Measurements from ENCODE around the gene EEF1E1.

EEF1E1 gene

DNA sequence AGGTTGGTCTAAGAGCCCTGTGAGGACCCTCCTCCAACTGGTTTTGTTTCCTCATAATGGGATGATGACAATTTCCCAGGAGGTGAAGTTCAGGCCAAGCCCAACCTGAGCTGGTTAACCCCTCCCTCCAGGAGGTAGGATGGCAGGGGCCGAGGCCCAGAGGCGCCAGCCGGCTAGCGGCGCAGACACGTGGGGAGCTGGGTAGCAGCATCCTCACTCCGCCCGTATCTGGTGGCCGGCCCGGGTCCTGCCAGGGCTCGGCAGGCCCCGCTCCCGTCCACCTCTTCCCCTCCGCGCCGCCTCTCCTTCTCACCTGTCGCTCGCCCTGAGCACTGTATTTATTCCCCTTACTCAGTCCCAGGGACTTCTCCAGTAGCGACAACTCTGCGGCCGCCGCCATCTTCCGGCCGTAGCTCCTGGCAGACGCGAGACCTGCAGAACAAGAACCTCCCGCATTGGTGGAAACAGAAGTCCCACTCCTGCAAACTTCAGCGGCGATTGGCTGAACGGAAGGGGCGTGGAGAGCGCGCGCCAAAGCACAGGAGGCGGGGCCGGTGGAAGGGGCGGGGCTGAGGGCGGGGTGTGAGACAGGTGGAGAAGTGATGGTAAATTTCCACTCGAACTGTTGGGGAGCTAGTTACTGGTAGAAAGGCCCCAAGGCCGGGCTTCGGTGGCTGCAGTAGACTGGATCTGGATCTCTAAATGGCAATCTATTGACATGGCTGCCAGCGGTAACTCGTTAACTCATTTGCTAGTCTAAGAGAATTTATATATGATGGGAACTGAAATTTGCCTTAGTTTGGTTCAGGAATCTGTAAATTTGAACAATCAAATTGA lies at the start of gene EEF1E1:
Gene EEF1E1, minus strand, starts transcription at position 427 of the 837 bp plus-strand sequence. Its CDS starts 27 bp downstream, at position 400.
- Mint-ChIP-seq H3K9me3 (no peaks in the 10 kb centered on the region), H3K4me1 (peaks cover 36% of the 10 kb centered on the region), H3K4me3 (peak within 1 kb of the TSS; percentile 96), H3K27ac (peak within 1 kb of the TSS; percentile 100), H3K27me3 (peaks cover 7% of the 10 kb centered on the region), H3K36me3 (peaks cover 6% of the 10 kb centered on the region)

DNA sequence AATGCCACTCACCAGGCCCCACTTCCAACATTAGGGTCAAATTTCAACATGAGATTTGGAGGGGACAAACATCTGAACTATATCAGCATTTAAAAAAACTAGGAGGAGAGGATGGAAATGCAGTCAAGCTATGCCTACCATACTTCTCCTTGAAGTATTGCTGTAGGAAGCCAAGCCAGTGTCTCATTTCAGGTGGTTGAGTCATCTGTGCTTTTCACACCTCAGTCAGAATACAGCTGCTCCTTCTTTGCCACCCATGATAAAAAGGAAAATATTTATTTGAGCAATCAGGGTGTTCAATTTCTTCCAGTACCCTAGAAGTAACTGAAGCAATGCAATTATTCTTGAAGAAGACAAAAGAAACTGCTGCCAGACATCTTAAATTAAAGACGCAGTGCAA lies 47.0 kb upstream of the EEF1E1 start:
- Mint-ChIP-seq H3K4me1 (no peaks in the 10 kb centered on the region), H3K9me3 (no peaks in the 10 kb centered on the region), H3K27me3 (peaks cover 7% of the 10 kb centered on the region), H3K36me3 (no peaks in the 10 kb centered on the region), H3K4me3 (no peak overlapping the region), H3K27ac (no peak overlapping the region)

DNA sequence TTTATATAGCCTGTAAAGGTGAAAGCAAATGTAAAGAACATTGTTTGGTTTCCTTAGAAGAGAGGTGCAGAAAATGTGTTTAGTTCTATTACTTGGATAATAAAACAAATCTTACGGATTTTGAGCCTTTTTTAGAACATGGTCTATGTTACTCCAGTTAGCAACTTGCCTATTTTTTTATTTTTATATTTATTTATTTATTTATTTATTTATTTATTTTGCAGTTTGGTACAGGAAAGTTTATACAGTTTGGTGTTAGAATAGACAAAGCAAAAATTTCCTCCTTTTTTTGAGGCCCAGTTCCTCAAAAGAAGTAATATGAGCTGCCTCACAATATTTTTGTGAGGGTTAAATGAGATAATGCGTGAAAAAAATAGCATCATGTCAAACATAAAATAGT lies 41.6 kb upstream of the EEF1E1 start:
- H3K9me3 Mint-ChIP-seq: no peaks in the 10 kb centered on the region
- peaks cover 2% of the 10 kb centered on the region for H3K27me3 Mint-ChIP-seq
- no peak overlapping the region for H3K27ac Mint-ChIP-seq
- H3K4me1 Mint-ChIP-seq: no peaks in the 10 kb centered on the region
- H3K4me3 Mint-ChIP-seq: no peak overlapping the region
- H3K36me3 Mint-ChIP-seq: no peaks in the 10 kb centered on the region

DNA sequence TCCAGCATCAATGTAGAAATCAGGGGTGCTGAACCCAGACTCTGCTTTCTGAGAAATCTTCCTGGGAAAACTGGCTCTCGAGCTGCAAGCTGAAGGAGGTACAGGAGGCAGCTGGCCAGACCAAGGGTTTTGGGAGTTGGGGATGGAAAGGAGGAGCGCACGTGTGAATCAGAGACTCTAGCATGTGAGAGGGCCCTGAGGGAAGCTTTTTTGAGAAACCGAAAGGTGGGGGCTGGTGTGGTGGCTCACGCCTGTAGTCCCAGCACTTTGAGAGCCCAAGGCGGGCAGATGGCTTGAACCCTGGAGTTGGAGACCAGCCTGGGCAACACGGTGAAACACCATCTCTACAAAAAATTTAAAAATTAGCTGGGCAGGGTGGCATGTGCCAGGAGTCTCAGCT lies 37.1 kb upstream of the EEF1E1 start:
- H3K4me1 Mint-ChIP-seq: no peaks in the 10 kb centered on the region

DNA sequence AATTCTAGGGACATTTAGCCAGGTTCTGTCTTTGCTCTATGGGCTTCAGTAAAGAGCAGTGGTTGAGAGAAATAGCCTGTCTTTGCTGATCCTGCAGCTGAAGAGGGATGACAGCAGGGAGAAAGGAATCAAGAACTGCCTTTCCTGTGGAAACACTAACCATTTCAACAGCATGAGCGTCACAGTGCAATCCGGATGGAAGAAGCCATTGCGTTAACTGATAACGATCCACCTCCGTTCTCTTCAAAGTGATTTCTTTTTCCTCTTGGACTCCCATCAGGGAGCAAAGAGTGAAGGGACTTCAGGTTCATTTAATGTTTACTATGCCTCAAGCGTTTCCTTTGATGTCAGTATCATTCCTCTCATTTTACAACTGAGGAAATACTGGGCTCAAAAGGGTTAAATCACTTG lies 35.2 kb upstream of the EEF1E1 start:
- Mint-ChIP-seq H3K27me3 (peaks cover 14% of the 10 kb centered on the region), H3K4me3 (no peak overlapping the region), H3K9me3 (no peaks in the 10 kb centered on the region), H3K27ac (no peak overlapping the region), H3K4me1 (no peaks in the 10 kb centered on the region), H3K36me3 (no peaks in the 10 kb centered on the region)

More for the DNA sequence above, 37.1 kb upstream of the EEF1E1 start:
- Mint-ChIP-seq H3K9me3 (no peaks in the 10 kb centered on the region), H3K27ac (no peak overlapping the region), H3K36me3 (no peaks in the 10 kb centered on the region), H3K4me3 (no peak overlapping the region), H3K27me3 (peaks cover 11% of the 10 kb centered on the region)

DNA sequence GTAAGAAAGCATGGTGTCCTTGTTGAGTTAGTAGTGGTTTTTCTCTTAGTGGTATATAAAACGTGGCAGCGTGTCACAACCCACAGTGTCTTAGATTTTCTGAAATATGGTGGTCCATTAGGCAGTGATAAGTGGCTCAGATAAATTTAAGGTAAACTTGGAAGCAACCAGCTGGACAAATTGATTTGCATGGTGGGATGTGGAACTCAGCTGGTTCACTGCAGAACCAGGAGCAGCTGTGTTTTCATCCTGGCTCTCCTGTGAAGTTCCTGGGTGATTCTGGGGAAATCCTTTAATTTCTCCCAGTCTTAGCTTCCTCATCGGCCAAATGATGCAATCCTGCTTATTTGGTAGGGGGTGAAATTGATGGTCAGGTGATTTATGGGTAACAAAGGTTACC lies 32.9 kb upstream of the EEF1E1 start:
- Mint-ChIP-seq H3K4me3 (no peak overlapping the region), H3K36me3 (no peaks in the 10 kb centered on the region), H3K9me3 (no peaks in the 10 kb centered on the region), H3K4me1 (no peaks in the 10 kb centered on the region), H3K27ac (no peak overlapping the region), H3K27me3 (peaks cover 14% of the 10 kb centered on the region)

DNA sequence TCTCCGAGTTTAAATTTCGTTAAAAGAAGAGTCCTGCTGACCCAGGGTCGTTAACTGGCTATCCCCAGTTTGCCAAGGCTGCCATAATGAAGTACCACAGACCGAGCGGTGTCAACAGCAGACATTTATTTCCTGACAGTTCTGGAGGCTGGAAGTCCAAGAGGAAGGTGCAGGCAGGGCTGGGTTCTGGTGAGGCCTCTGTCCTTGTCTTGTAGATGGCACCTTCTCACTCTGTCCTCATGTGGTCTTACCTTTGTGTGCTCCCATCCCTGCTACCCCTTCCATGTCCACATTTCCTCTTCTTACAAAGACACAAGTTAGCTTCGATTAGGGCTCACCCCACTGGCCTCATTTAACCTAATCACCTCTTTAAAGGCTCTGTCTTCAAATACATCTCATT lies 29.8 kb upstream of the EEF1E1 start:
- Mint-ChIP-seq H3K9me3 (no peaks in the 10 kb centered on the region), H3K36me3 (no peaks in the 10 kb centered on the region), H3K4me1 (no peaks in the 10 kb centered on the region), H3K27me3 (peaks cover 7% of the 10 kb centered on the region), H3K4me3 (no peak overlapping the region), H3K27ac (no peak overlapping the region)

DNA sequence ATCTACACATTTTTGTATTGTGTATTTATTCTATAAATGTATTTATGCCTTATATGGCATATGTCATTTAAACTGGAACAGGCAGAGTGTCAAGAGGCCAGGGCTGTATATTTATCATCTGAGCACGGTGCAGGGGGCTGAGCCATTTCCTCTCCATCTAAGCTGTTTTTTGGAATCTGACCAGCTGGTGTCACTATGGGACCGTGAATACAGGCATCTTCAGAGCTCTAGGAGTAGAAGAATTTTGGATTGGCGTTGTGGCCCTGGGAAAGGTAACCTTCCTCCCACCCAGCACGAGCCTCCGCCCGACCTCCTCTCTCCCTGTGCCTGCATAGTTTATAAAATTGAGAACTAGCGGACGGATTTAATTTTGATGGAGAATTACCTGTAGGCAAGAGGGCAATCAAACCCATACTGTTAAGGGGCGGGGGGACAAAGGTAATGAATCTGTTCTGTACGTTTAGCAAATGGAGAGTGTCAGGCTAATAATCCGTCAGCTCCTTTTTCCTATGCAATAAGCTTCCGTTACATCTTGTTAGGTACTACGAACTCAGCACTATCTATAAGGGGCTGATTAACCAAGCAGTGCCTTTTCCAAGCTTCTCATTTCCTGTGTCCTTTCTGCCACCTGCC lies 29.0 kb upstream of the EEF1E1 start:
- H3K36me3 Mint-ChIP-seq: no peaks in the 10 kb centered on the region
- peaks cover 5% of the 10 kb centered on the region for H3K27me3 Mint-ChIP-seq
- H3K4me1 Mint-ChIP-seq: no peaks in the 10 kb centered on the region
- H3K4me3 Mint-ChIP-seq: no peak overlapping the region
- H3K9me3 Mint-ChIP-seq: no peaks in the 10 kb centered on the region
- H3K27ac Mint-ChIP-seq: no peak overlapping the region

DNA sequence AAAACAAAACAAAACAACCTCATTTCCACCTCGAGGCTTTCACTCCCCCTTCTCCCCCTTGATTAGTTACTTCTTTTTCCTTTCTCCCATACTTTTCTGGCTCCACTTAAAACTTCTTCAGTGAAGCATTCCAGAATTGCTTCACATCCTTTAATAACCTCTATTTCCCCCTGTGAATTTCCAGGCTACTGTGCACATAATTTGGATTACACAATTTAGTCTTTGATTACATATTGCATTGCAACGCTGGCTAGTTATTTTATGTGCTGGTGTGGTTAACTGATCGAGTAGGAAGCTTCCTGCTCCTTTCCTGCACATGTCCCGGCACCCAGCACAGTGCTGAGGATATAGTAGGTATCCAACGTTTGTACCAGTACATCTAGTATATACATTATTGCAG lies 28.1 kb upstream of the EEF1E1 start:
- H3K4me1 Mint-ChIP-seq: no peaks in the 10 kb centered on the region

DNA sequence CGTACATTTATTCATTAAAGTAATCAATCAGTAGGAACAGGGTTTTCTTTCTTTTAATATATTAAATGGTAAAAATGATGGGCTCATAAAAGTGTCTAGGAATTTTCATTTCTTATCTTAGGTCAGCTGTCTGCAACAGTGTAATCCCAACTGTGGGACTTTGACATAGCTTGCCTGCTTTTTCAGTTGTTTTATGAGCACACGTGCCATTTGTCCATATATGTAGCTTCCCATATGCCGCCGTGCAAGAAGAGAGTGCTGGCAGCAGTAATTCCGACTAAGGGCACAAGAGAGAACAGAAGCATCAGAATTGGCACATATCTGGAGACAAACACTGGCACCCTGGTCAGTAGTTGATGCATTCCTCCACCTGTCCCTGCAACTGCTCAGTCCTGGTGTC lies 20.9 kb upstream of the EEF1E1 start:
- Mint-ChIP-seq H3K4me3 (no peak overlapping the region), H3K36me3 (no peaks in the 10 kb centered on the region), H3K27ac (no peak overlapping the region), H3K4me1 (no peaks in the 10 kb centered on the region), H3K27me3 (peaks cover 13% of the 10 kb centered on the region), H3K9me3 (no peaks in the 10 kb centered on the region)

More for the DNA sequence above, 28.1 kb upstream of the EEF1E1 start:
- Mint-ChIP-seq H3K36me3 (no peaks in the 10 kb centered on the region), H3K27ac (no peak overlapping the region), H3K27me3 (peaks cover 3% of the 10 kb centered on the region), H3K9me3 (no peaks in the 10 kb centered on the region), H3K4me3 (no peak overlapping the region)

DNA sequence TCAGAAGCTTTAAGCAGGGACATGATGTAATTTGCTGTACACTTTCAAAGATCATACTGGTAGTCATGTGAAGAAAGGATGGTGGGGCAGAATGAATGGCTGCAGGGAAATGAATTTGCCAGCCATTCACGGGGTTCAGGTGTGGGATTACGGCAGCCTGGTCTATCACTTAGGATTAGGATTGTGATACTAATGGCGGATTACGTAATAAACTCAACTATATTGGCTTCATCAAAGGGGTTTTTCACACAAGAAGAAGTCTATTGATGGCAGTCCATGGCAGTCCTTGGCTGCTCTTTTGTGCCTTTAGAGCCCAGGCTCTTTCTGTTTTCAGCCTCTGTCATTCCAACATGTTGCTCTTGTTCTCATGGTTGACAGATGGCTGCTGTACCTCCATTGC lies 12.6 kb upstream of the EEF1E1 start:
- H3K9me3 Mint-ChIP-seq: no peaks in the 10 kb centered on the region
- H3K4me3 Mint-ChIP-seq: no peak overlapping the region
- H3K27me3 Mint-ChIP-seq: peaks cover 7% of the 10 kb centered on the region

DNA sequence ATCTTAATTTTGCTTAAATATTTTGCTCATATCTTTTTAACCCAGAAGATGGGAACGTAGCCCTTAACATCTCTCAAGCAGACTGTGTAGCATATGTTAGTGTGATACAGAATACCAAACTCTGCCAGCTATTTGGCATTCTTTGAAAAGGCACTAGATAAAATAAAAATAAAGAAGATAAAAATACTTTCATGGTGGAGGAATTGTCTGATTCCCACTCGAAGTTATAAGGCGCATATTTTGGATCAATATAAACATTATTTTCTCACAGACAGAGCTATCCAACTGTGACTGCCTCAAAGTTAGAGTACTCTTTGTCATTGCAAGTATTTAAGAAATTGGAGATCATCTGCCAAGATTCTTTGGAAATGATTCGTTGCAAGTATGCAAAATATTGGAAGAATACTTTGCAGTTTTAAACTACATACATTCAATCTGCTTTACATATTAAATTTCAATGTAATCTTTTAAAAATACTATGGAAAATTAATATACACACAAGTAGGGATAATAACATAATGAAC lies 10.8 kb upstream of the EEF1E1 start:
- Mint-ChIP-seq H3K4me1 (no peaks in the 10 kb centered on the region), H3K4me3 (no peak overlapping the region), H3K27ac (no peak overlapping the region), H3K9me3 (no peaks in the 10 kb centered on the region), H3K27me3 (peaks cover 9% of the 10 kb centered on the region), H3K36me3 (no peaks in the 10 kb centered on the region)

More for the DNA sequence above, 12.6 kb upstream of the EEF1E1 start:
- H3K27ac Mint-ChIP-seq: no peak overlapping the region
- no peaks in the 10 kb centered on the region for H3K4me1 Mint-ChIP-seq
- no peaks in the 10 kb centered on the region for H3K36me3 Mint-ChIP-seq

DNA sequence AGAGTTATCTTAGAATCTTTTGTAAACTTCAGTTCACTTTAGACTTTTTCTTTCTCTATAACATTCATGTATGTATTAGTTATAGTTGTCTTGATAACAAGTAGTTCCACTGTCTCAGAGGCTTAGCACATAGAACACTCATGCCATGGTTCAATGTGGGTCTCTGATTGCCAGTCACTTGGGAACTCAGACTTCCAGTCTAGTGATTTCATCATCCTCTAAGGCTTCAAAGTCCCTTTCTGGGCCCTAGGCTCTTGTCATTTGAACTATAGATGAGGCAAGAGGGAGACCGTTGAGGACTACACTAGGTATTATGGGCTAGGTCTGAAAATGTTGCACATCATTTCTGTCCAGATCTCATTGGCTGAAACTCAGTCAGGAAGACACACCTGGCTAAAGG lies 8.4 kb upstream of the EEF1E1 start:
- H3K27me3 Mint-ChIP-seq: peaks cover 20% of the 10 kb centered on the region
- no peaks in the 10 kb centered on the region for H3K36me3 Mint-ChIP-seq
- H3K9me3 Mint-ChIP-seq: no peaks in the 10 kb centered on the region
- H3K4me1 Mint-ChIP-seq: no peaks in the 10 kb centered on the region
- H3K27ac Mint-ChIP-seq: no peak overlapping the region
- no peak overlapping the region for H3K4me3 Mint-ChIP-seq

DNA sequence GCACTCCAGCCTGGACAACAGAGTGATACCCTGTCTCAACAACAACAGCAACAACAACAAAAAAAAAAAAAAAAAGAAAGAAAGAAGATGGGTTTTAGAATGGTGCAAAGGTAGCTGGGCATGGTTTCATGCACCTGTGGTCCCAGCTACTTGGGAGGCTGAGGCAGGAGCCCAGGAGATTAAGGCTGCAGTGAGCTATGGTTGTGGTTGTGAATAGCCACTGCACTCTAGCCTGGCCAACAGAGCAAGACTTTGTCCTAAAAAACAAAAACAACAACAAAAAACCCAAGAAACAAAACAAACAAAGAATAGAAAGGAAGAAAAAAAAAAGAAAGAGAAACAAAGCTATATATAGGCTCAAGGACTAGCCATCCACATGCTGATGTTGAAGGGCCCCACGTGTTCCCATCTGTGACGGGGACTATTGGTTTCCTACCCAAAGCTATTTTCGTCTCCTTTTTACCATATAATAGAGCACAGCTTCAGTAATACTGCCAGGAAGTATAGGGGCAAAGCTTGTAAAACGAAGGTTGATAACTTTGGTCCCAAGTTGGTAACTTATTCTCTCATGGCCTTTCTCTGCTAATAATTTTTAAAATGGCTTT lies 7.9 kb upstream of the EEF1E1 start:
- peaks cover 20% of the 10 kb centered on the region for H3K27me3 Mint-ChIP-seq
- H3K4me1 Mint-ChIP-seq: no peaks in the 10 kb centered on the region
- no peak overlapping the region for H3K27ac Mint-ChIP-seq
- H3K36me3 Mint-ChIP-seq: no peaks in the 10 kb centered on the region
- H3K9me3 Mint-ChIP-seq: no peaks in the 10 kb centered on the region
- H3K4me3 Mint-ChIP-seq: no peak overlapping the region

DNA sequence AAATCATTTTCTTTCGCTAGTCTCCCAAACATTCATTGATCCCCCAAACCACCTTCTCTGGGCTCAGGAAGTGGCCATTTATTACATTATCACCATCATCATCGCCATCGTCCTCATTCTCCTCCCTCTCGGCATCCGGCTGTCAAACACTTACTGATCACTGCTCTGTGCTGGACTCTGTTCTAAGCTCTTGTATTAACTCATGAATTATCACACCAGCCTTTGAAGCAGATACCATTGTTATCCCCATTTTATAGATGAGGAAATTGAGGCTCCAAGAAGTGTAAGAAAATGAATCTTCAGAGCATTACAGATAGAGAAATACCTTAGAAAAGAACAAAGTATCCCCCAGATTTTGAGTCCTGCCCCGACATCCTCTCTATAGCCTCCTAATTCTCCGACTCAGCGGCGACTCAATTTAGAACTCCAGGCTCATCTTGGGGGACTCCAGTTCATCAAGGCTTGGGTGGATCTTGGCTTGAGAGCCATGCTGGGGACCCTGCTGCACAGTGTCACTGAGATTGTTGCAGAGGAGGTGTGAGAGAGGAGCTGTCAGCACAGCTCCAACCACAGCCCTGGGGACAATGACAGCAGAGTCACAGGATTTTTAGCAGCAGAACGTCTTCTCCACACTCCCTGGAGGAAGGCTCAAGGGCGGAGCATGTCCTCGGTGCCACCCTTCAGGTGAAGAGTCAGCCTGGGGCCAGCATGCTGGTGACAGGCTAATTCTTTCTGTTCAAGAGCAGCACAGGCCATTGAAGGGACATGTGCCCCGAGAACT lies 6.6 kb upstream of the EEF1E1 start:
- Mint-ChIP-seq H3K4me3 (no peak overlapping the region), H3K9me3 (no peaks in the 10 kb centered on the region), H3K27ac (no peak overlapping the region), H3K4me1 (no peaks in the 10 kb centered on the region), H3K27me3 (peaks cover 18% of the 10 kb centered on the region), H3K36me3 (no peaks in the 10 kb centered on the region)

Data from activated naive CD4-positive, alpha-beta T cell treated with anti-CD3 and anti-CD28 coated beads, Interleukin-2, amount 50 U/mL, for 24 hours (primary cell).